GM13976 (cell line): ENCODE data around the gene MINAR1.

Source experiments
- DNase-seq: peaks from one replicate; pipeline ENCODE4 v3.0.0; 2012; ENCODE audit warnings: low spot score
- in situ Hi-C: fragments of 300-500 bp; cut with MboI; formaldehyde crosslinking; loops from one replicate; pipeline ENCODE4 v1.12.0; 2022; ENCODE audit warnings: low sequenced_read_pairs, mixed read lengths, inconsistent platforms; ENCODE audit not compliant: unreplicated experiment
- TF ChIP-seq, protein P1 (sequence below): IDR thresholded peaks from 2 replicates; pipeline ENCODE4 v1.5.1; 2012; ENCODE audit warnings: borderline replicate concordance, mild to moderate bottlenecking; ENCODE audit not compliant: insufficient read depth; ENCODE audit errors: extremely low read depth, missing control alignments, control extremely low read depth

The MINAR1 gene

DNA sequence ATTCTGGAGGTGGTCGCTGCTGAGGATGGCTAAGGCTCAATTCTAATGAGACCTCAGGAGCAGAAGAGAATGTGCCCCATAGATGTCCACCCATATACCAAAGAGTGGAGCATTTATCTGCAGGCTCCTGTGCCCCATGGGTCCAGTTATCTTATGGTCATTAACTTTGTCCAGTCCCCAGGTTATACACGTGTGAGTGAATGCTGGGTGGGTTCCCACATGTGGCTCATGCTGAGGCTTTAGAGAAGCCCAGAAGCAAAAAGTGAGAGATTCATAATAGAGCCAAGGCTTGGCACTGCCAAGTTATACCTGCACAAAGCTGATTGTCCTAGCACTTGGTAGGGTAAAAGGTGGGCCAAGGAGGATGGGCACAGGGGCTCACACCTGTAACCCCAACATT, 30.0 kb upstream of the MINAR1 start:
- TF ChIP-seq, protein P1, sequence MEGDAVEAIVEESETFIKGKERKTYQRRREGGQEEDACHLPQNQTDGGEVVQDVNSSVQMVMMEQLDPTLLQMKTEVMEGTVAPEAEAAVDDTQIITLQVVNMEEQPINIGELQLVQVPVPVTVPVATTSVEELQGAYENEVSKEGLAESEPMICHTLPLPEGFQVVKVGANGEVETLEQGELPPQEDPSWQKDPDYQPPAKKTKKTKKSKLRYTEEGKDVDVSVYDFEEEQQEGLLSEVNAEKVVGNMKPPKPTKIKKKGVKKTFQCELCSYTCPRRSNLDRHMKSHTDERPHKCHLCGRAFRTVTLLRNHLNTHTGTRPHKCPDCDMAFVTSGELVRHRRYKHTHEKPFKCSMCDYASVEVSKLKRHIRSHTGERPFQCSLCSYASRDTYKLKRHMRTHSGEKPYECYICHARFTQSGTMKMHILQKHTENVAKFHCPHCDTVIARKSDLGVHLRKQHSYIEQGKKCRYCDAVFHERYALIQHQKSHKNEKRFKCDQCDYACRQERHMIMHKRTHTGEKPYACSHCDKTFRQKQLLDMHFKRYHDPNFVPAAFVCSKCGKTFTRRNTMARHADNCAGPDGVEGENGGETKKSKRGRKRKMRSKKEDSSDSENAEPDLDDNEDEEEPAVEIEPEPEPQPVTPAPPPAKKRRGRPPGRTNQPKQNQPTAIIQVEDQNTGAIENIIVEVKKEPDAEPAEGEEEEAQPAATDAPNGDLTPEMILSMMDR, result no peak
- in situ Hi-C loops, result no loop called here
- DNase-seq, result no peak

DNA sequence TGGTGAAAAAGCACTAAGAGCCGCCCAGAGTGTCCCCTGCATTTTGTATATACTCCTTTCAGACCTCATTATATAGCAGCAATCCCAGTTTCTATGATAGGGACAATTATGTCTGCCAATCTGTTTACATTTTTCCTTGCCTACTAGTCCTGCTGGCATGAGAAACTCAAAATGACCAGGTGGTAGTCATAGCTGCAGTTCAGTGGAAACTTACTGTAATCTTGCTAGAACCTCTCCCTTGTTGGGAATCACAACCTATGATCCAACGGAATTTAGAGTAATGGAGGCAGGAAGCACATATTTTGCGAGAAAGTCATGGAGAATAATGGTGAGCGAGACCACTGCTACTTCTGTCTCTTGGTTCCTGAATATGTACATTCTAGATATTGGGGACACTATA, 28.6 kb upstream of the MINAR1 start:
- in situ Hi-C loops, result no loop called here
- TF ChIP-seq, protein P1, result no peak
- DNase-seq, result no peak

DNA sequence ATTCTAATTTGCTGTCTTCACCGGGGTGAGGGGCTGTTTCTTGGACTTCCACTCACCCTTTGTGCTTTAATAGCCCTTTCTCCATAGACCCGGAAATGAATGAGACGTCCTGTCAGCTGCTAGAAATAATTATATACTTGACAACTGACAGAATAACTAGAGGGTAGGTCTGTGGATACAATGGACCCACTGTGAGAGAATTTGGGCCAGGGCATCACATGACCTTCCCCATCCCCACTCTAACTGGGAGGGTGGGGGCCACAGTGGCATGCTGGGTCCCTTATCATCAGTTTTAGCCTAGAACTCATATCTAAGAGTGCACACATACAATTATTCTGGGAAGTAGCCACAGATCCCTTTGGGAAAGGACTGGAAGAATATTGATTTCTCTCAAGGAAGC, 25.9 kb upstream of the MINAR1 start:
- no peak for DNase-seq
- TF ChIP-seq, protein P1, result no peak
- in situ Hi-C loops, result no loop called here

DNA sequence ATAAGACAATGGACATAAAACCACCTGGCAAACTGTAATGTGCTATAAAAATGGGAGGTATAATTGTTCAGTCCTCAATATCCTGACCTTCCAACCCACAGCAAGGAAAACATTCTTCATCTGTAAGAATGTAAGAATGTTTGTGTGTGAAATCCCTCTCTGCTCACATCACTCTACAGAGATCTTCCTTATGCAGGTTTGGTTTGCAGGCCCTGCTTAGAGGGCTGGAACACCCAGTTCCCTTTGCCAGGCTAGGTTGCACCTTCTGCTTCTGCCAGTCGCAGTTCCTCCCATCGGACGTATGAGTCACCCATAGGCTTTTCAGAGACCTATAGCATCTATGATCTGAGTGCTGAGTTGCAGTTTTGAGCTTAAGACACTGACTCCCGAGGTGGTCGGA, 24.1 kb upstream of the MINAR1 start:
- TF ChIP-seq, protein P1, result no peak
- in situ Hi-C loops, result no loop called here
- no peak for DNase-seq

DNA sequence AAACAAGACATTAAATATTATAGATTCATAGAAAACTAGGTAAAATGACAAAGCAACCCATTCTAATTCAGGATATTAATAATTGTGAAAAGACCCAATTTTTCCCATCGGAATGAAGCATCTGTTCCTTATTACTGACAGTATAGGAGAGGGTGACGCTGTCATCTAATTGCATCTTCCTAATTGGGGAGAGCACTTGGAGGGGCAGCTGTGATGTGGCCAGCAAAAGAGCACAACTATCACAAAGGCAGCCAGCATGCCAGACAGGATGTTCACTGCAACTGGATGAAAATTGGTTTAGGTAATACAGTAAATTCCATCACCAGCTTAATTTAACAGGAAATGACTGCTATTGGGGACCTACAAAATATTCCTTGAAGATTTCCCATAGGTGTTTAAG, 21.9 kb upstream of the MINAR1 start:
- in situ Hi-C loops, result no loop called here
- DNase-seq, result no peak
- TF ChIP-seq, protein P1, result no peak

DNA sequence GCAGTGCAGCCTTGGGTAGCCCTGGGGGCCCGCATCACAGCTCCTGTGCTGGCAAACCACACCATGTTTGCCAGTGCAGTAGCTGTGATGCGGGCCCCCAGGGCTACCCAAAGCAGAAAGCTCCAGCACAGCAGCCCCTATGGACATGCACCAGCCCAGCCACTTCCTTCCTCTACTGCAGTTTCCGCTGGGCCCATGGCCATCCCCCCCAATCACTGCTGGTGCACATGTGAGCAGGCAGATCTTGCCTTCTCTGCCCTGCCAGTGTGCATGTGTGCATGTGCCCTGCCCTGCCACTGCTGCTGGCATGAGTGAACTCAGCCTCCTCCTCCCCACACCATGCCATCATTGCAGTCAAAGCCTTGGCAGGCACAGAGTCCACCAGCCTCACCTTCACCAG, 20.1 kb upstream of the MINAR1 start:
- TF ChIP-seq, protein P1, result no peak
- in situ Hi-C loops, result no loop called here
- DNase-seq, result no peak

DNA sequence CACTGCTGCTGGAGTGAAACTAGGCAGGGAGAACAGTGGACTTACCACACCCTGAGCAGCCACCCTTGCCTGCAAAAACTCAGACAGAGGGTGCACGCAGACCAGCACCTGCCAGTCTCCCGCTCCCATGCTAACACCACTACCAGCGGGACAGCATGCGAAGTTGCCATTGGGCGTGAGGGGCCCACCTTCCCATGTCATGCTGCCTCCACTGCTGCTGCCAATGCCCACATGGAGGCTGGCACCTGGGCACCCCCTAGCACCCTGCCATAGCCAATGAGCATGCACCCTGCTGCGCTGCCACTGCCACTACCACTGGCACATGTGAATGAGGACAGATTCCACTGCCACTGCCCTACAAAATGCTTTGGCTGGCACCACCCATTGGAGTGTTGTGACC, 19.7 kb upstream of the MINAR1 start:
- DNase-seq, result no peak
- in situ Hi-C loops, result no loop called here
- TF ChIP-seq, protein P1, result no peak
